Mesenchymal stem cell (in vitro differentiated cells and primary cell): ENCODE data around the gene AKAP6.
A peak's percentile ranks its signal among the peaks of the same experiment; 100 is the strongest.

Experiments
- DNase-seq: peaks from one replicate; pipeline ENCODE4 v3.0.0-alpha.2; 2013
- H2AFZ ChIP-seq: one replicate; pipeline ENCODE4 v1.6.1; 2013; ENCODE audit warnings: low read depth, mild to moderate bottlenecking, control low read depth, inconsistent platforms, low read length, moderate library complexity
- H2AK5ac ChIP-seq: 2 replicates; pipeline ENCODE4 v1.6.1; 2013; ENCODE audit warnings: low read length, moderate library complexity, mild to moderate bottlenecking, inconsistent platforms; ENCODE audit not compliant: severe bottlenecking
- H2BK120ac ChIP-seq: one replicate; pipeline ENCODE4 v1.6.1; 2013; ENCODE audit warnings: low read depth, mild to moderate bottlenecking, inconsistent platforms, low read length, moderate library complexity
- H2BK12ac ChIP-seq, 2 experiments: one replicate each; pipeline ENCODE4 v1.6.1; 2013; ENCODE audit warnings: inconsistent platforms in 2 of 2, low read length in 2 of 2, mild to moderate bottlenecking in 2 of 2, moderate library complexity in 2 of 2, control low read depth in 1 of 2
- H2BK15ac ChIP-seq: one replicate; pipeline ENCODE4 v1.6.1; 2013; ENCODE audit warnings: mild to moderate bottlenecking, low read depth, inconsistent platforms; ENCODE audit not compliant: poor library complexity, severe bottlenecking
- H2BK5ac ChIP-seq: 2 replicates; pipeline ENCODE4 v1.6.1; 2013; ENCODE audit warnings: low read depth, mild to moderate bottlenecking, low read length, control low read depth, inconsistent platforms; ENCODE audit not compliant: poor library complexity, severe bottlenecking
- H3K14ac ChIP-seq, 2 experiments: one replicate each; pipeline ENCODE4 v1.6.1; 2013; ENCODE audit warnings: inconsistent platforms in 2 of 2, low read length in 2 of 2, control low read depth in 1 of 2, mild to moderate bottlenecking in 1 of 2, moderate library complexity in 1 of 2
- H3K18ac ChIP-seq, 2 experiments: one replicate each; pipeline ENCODE4 v1.6.1; 2013; ENCODE audit warnings: inconsistent platforms in 2 of 2, low read length in 2 of 2, control low read depth in 1 of 2, low read depth in 1 of 2, mild to moderate bottlenecking in 1 of 2
- H3K23ac ChIP-seq, 2 experiments: one replicate each; pipeline ENCODE4 v1.6.1; 2013; ENCODE audit warnings: inconsistent platforms in 2 of 2, low read length in 2 of 2, mild to moderate bottlenecking in 2 of 2, moderate library complexity in 2 of 2, control low read depth in 1 of 2
- H3K27ac ChIP-seq: 2 replicates; pipeline ENCODE4 v1.5.1; 2013; ENCODE audit warnings: mild to moderate bottlenecking, moderate library complexity, low read length, control low read depth, inconsistent platforms; ENCODE audit not compliant: poor library complexity, severe bottlenecking
- H3K27me3 ChIP-seq, 2 experiments: 2 replicates each; pipeline versions ENCODE4 v1.6.1 to v1.7.0; 2013; ENCODE audit warnings: low read length in 2 of 2, mild to moderate bottlenecking in 2 of 2, moderate library complexity in 2 of 2, control low read depth in 1 of 2, inconsistent platforms in 1 of 2; ENCODE audit not compliant: control insufficient read depth in 1 of 2, insufficient read depth in 1 of 2
- H3K36me3 ChIP-seq, 2 experiments: 2 replicates each; pipeline versions ENCODE4 v1.6.1 to v1.7.0; 2013; ENCODE audit warnings: low read length in 2 of 2, control low read depth in 1 of 2, inconsistent platforms in 1 of 2, low read depth in 1 of 2, mild to moderate bottlenecking in 1 of 2; ENCODE audit not compliant: insufficient read depth in 2 of 2, control insufficient read depth in 1 of 2
- H3K4ac ChIP-seq, 2 experiments: one replicate each; pipeline ENCODE4 v1.6.1; 2013; ENCODE audit warnings: inconsistent platforms in 2 of 2, low read length in 2 of 2, mild to moderate bottlenecking in 2 of 2, moderate library complexity in 2 of 2, control low read depth in 1 of 2, low read depth in 1 of 2
- H3K4me1 ChIP-seq: 2 replicates; pipeline ENCODE4 v1.6.1; 2013; ENCODE audit warnings: low read depth, low read length, control low read depth; ENCODE audit not compliant: control insufficient read depth, insufficient read depth
- H3K4me2 ChIP-seq: 2 replicates; pipeline ENCODE4 v1.6.1; 2013; ENCODE audit warnings: low read length, mild to moderate bottlenecking, inconsistent platforms; ENCODE audit not compliant: poor library complexity, severe bottlenecking
- H3K4me3 ChIP-seq, 2 experiments: 2 replicates each; pipeline versions ENCODE4 v1.5.1 to v1.7.0; 2013; ENCODE audit warnings: low read length in 2 of 2, mild to moderate bottlenecking in 2 of 2, control low read depth in 1 of 2, low read depth in 1 of 2; ENCODE audit not compliant: insufficient read depth in 1 of 2
- H3K79me1 ChIP-seq: replicated peaks from 2 replicates; pipeline ENCODE4 v1.6.1; 2013; ENCODE audit warnings: mild to moderate bottlenecking, control low read depth, low read length, inconsistent platforms; ENCODE audit not compliant: poor library complexity, severe bottlenecking
- H3K9ac ChIP-seq: 2 replicates; pipeline ENCODE4 v1.7.0; 2013; ENCODE audit warnings: mild to moderate bottlenecking, low read length, moderate library complexity
- H3K9me3 ChIP-seq: 2 replicates; pipeline ENCODE4 v1.7.0; 2013; ENCODE audit warnings: mild to moderate bottlenecking, low read length; ENCODE audit not compliant: control insufficient read depth
- H4K8ac ChIP-seq: one replicate; pipeline ENCODE4 v1.6.1; 2013; ENCODE audit warnings: inconsistent platforms, mild to moderate bottlenecking, low read length, moderate library complexity
- H4K91ac ChIP-seq: one replicate; pipeline ENCODE4 v1.6.1; 2013; ENCODE audit warnings: mild to moderate bottlenecking, low read length, inconsistent platforms
- WGBS: methylation state at CpG from one replicate; pipeline ENCODE4 v1.1.7; 2013; ENCODE audit warnings: mixed read lengths; 5-methylcytosine and 5-hydroxymethylcytosine counted together

Gene AKAP6

DNA sequence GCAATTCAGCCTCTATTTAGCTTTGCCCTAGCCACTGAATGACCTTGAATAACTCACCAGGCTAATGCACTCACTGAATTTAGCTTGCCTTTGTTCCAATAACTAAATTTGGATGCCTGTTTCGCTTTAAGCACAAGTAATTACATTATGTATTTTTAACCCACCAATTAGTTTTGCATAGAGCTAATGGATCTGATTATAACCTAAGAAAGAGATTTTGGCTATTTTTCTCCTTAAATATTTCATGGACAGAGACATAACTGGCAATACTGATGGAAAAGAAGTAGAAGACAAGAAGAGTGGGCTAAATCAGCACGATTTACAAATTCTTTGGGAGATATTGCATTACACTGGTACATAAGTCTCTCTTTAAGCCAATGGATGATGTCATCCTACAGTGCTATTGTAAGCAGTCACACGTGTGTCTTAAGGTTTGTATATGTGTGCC lies 85.7 kb downstream of the AKAP6 start:
- Histone ChIP-seq H2AK5ac (no peak overlapping the region), H3K4me1 (no peaks in the 10 kb centered on the region), H3K18ac (no peak overlapping the region), H2BK5ac (no peak overlapping the region), H2AFZ (no peak overlapping the region), H3K9me3 (no peaks in the 10 kb centered on the region), H3K4ac (no peak overlapping the region), H3K4me2 (no peak overlapping the region), H2BK12ac (no peak overlapping the region), H3K23ac (no peak overlapping the region), H3K27me3 (peaks cover 0 to 6% of the 10 kb centered on the region in 2 experiments), H3K9ac (no peak overlapping the region), H3K27ac (no peak overlapping the region), H2BK120ac (no peak overlapping the region), H4K91ac (no peak overlapping the region), H3K79me1 (no peaks in the 10 kb centered on the region), H4K8ac (no peak overlapping the region), H3K36me3 (no peaks in the 10 kb centered on the region), H2BK15ac (no peak overlapping the region), H3K4me3 (no peak overlapping the region), H3K14ac (no peak overlapping the region)
- DNase-seq = peak; percentile 24
- 88% methylated on average over 2 of the region's 3 CpGs for WGBS

DNA sequence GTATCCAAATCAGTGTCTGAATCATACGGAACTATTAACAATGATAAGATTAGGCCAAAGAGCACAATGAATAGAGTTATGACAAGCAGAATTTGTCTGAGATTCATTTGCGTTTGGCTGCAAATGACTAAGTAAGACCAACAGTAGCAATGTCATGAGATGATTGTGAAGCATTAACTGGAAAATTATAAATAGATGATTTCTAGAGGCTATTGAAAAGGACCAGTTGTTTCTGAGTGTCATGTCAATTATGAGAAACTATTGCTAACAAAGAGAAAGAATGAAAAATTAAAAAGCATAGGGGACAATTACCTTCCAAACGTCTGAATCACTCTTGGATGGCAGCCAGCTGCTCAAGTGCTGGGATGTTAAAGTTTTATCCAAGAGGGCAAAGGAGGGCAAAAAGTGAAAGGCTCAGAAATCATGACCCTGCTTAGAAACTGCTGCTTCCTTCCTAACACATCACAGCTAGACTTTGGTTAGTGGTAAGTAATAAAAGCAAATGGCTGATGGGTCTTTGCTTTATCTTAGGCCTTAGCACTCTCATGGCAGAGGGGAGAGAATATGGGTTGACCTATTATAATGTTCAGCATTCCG lies 89.0 kb downstream of the AKAP6 start:
- WGBS = 36% methylated on average over 3 of the region's 4 CpGs
- Histone ChIP-seq H2BK5ac (no peak overlapping the region), H3K36me3 (no peaks in the 10 kb centered on the region), H3K79me1 (no peaks in the 10 kb centered on the region), H2BK15ac (no peak overlapping the region), H3K18ac (no peak overlapping the region), H3K4me2 (no peak overlapping the region), H3K9me3 (peaks cover 7% of the 10 kb centered on the region), H2AK5ac (no peak overlapping the region), H3K9ac (peak overlapping the region; percentile 1), H3K14ac (no peak overlapping the region), H2BK12ac (no peak overlapping the region), H2AFZ (no peak overlapping the region), H3K4me1 (no peaks in the 10 kb centered on the region), H3K4me3 (no peak overlapping the region), H2BK120ac (no peak overlapping the region), H4K8ac (no peak overlapping the region), H3K4ac (no peak overlapping the region), H3K27ac (peak overlapping the region; percentile 82), H3K23ac (no peak overlapping the region), H4K91ac (no peak overlapping the region), H3K27me3 (peaks cover 0 to 6% of the 10 kb centered on the region in 2 experiments)
- DNase-seq = peak; percentile 69

DNA sequence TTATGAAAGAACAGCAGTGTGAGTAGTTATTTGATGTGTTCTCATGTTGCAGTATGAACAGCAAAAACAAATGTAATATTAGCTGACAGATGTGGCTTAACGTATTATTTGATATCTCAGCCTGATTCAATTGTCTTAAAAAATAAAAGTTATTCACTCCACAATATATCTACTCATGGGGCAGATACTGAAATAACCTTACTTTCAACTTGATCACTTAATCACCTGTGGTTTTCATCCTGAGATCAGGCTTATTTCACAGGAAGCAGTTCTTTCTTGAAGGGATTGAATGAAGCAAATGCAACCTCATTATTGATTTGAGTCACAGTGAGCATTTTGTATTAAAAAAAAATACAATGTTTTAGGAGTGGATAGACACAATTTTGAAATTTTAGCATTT lies 90.3 kb downstream of the AKAP6 start:
- no peak for DNase-seq
- Histone ChIP-seq H3K79me1 (no peaks in the 10 kb centered on the region), H3K27ac (no peak overlapping the region), H2BK12ac (no peak overlapping the region), H2BK120ac (no peak overlapping the region), H3K9me3 (peaks cover 7% of the 10 kb centered on the region), H2BK5ac (no peak overlapping the region), H3K4me3 (no peak overlapping the region), H3K27me3 (no peaks in the 10 kb centered on the region), H3K4me2 (no peak overlapping the region), H3K23ac (no peak overlapping the region), H3K9ac (no peak overlapping the region), H2AK5ac (no peak overlapping the region), H3K4me1 (no peaks in the 10 kb centered on the region), H3K18ac (no peak overlapping the region), H2AFZ (no peak overlapping the region), H4K8ac (no peak overlapping the region), H3K14ac (no peak overlapping the region), H4K91ac (no peak overlapping the region), H3K4ac (no peak overlapping the region), H2BK15ac (no peak overlapping the region), H3K36me3 (no peaks in the 10 kb centered on the region)
- WGBS = no CpG with 5 or more reads among the region's 1 CpG

DNA sequence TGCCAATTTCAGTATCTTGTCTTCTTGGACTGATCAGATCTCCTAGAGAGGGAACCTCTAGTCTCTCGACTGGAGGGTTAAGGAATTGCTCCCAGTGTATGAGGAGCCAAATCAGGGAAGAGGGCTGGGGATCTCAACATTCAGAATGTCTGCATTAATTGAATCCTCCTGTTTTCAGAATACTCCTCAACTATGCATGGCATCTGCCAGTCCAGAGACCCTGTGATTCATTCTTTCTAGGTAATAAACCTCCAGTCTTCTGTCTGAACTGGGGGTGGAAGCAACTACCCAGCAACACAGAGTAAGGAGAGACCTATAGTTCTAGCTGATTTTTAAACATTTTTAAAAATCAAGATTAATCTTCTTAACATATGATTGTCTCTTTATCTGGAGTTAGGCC lies 92.7 kb downstream of the AKAP6 start:
- Histone ChIP-seq H2BK5ac (no peak overlapping the region), H3K14ac (no peak overlapping the region), H3K23ac (no peak overlapping the region), H3K4me3 (no peak overlapping the region), H3K9ac (no peak overlapping the region), H3K4me2 (no peak overlapping the region), H3K27ac (no peak overlapping the region), H3K79me1 (no peaks in the 10 kb centered on the region), H3K4me1 (no peaks in the 10 kb centered on the region), H3K9me3 (peaks cover 7% of the 10 kb centered on the region), H2BK120ac (no peak overlapping the region), H4K8ac (no peak overlapping the region), H3K36me3 (no peaks in the 10 kb centered on the region), H4K91ac (no peak overlapping the region), H3K27me3 (no peaks in the 10 kb centered on the region), H2BK15ac (no peak overlapping the region), H2AFZ (no peak overlapping the region), H2BK12ac (no peak overlapping the region), H3K4ac (no peak overlapping the region), H2AK5ac (no peak overlapping the region), H3K18ac (no peak overlapping the region)
- WGBS = 100% methylated on average over 1 of the region's 1 CpG
- no peak for DNase-seq
